GM12801 (cell line): ENCODE data around the gene SLC16A5.

Experiments
- CTCF ChIP-seq: IDR thresholded peaks from one replicate; pipeline ENCODE4 v1.5.1; 2011; ENCODE audit warnings: control low read depth; ENCODE audit not compliant: insufficient read length; ENCODE audit errors: extremely low read depth

Gene SLC16A5

GRCh38 chr17:75087558-75088453 lies at the start of gene SLC16A5:
SLC16A5 (plus strand) TSS chr17:75087954; CDS start chr17:75093637, 5,683 bp downstream.
- no peak for TF ChIP-seq CTCF

GRCh38 chr17:75039238-75039637 lies 48.5 kb upstream of the SLC16A5 start:
- TF ChIP-seq CTCF = no peak

- TF ChIP-seq CTCF = no peak
These were observed 46.0 kb upstream of the SLC16A5 start for GRCh38 chr17:75041656-75042280.

GRCh38 chr17:75044716-75045115 lies 43.0 kb upstream of the SLC16A5 start:
- TF ChIP-seq CTCF = no peak

- TF ChIP-seq CTCF = no peak
These were observed 41.1 kb upstream of the SLC16A5 start, which contains the start of the genes ATP5PD and KCTD2 for GRCh38 chr17:75046407-75047289. ATP5PD (minus strand) TSS chr17:75046969; CDS start chr17:75042650, 4,319 bp downstream. KCTD2 (plus strand) TSS chr17:75047225; CDS start chr17:75047251, 26 bp downstream.

- no peak for TF ChIP-seq CTCF
These were observed 40.2 kb upstream of the SLC16A5 start for GRCh38 chr17:75047398-75048098.
